AG08396 (cell line): Measurements from ENCODE around the gene SKAP2.
"Not testable (repeated sequence)": the region's sequence is repeated elsewhere in the genome, so short reads cannot be mapped to it uniquely, and the experiment has no call there.

Experiments used
- DNase-seq: peaks from one replicate; pipeline ENCODE4 v3.0.0; 2012; ENCODE audit warnings: low spot score, mixed read lengths

The SKAP2 gene

DNA sequence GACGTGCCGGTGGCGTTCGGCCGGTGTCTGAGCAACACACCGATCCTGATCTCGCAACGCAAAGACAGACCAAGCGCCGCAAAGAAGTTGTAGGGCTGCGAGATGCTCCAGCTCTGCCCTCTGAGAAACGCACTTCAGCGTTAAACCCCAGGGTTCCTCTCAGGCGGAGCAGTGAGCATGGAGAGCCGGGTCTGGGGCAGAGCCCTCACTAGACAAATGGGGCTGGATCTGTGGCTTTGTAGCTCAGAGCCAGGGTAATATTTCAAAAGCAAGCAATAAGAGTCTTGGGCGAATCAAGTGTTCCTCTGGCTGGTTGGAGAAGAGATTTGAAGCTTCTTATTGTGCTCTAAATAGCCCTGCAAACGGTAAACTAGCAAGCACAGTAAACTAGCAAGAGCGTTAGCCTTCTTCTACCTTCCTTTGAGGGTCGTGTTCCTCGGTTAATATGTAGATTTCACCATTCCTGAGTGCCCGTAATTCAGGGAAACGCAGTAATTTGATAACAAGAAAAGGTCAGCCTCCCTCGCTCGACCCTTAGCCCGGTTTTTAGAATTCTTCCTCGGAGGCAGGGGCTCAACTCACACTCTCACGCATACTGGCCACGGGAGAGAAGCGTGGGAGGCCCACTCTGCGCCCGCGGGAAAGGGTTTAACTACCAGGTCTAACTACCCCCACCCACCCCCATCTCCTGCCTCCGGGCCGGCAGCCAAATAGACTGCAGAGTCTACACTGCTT, 6.7 kb downstream of the SKAP2 start:
- DNase-seq: peak; percentile 12

DNA sequence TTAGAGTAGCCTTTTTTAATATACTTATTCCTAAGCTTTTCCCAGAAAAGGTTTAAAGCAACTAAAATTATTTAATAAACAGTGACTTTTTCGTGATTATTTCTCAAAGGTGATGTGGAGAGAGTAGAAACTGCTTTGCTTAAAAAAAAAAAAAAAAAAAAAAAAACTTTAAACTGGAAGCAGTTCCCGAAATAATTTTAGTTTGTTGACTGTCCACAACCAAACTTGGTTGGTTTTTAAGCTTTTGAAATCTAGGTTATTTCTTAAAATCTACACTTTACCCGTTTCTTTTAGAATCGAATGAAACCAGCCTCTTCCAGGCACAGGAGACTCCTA, 7.3 kb downstream of the SKAP2 start:
- no peak for DNase-seq

DNA sequence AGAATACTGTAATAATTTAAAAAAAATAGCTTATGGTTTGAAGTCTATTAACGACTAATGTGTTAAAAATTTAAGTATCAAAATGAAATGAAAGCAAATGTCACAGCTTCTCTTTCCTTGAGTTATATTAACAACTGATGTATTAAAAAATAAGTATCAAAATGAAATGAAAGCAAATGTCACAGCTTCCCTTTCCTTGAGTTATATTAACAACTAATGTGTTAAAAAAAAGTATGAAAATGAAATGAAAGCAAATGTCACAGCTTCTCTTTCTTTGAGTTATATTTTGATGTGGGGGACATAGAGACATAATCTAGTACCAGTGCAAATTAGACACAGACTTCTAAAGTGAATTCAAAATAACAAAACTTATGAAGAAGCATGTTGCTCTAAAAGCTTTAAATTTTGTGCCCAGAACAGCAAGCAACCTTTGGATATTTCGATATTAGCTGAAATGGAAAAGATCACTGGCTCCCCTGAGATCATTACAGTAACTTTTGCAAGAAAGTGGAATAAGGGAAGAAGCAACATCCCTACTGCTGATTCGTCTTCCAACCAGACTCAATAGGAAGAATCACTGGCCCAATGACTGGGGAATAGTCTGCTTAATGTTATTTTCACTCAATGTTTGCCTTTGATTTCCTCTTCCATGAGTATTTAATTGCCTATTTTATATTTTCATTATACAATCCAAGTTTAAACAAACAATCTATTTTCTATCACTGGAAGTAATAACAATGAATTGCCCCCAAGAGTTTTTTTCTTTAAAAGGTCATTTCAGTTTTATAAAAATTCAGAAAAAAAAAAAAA, 8.0 kb downstream of the SKAP2 start:
- no peak for DNase-seq

DNA sequence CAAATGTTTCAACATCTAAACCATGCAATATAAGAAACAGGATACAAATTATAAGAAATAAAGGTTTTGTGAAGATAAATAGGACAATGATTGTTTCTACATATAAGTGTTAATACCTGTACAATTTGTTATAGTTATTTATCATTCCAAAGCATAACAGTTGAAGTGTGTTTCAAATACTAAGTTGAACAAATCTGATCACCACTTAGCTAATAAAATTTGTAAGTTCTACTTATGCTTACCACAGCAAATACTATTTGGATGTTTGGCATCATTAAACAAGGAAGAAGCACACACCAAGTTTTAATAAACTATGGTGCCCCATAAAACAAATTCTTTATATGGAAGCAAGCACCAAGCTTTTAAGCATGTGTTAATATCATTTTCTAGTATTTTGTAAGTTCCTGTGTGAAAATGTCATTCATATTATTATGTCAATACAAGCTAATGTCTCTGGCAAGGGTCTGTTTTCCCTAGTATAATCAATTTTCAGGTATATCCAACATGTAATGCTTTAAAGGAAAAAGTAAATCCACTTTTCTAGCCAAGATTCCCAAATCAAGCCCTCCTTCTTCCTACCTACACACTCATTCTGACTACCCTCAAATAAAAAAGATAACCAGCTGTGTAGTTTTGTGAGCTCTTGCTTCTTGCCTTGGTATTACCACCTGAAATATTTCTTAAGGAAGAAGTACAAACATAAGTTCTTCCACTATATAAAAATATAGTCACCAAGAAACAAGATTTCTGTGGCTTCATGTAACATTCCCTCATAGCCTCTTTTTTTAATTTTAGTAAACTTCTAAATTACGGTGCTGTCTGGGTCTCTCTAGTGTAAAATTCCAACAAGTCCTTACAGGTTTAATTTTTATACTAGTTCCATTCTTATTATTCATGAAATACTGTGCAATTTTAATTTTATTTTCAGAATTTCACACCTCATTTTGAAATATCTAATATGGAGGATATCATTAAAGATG, 9.2 kb downstream of the SKAP2 start:
- no peak for DNase-seq

DNA sequence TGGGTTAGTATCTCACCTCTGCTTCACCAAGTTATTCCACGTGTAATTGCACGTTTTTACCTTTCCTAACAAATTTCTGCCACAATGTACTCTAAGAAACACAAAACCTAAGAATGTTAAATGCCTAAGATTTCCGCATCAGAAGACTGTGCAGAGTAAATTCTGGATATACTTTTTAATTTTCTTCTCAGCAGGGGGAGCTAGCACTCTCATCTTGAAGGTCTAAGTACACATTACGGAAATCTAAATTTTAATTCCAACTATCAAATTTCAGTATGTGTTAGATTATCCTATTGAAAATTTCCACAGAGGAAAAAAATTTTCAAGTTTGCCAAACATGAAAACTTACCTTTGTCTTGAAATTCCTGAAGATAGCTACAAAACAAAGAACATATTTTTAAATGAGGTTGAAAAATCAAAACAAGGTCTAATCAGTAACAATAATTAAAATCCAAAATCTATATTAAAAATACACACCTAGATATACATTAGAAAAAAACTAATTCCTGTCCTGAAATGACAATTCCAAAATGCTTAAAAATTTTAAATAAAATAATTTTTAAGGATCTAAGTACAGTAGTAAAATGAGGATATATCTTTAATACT, 10.5 kb downstream of the SKAP2 start:
- peak; percentile 7 for DNase-seq

DNA sequence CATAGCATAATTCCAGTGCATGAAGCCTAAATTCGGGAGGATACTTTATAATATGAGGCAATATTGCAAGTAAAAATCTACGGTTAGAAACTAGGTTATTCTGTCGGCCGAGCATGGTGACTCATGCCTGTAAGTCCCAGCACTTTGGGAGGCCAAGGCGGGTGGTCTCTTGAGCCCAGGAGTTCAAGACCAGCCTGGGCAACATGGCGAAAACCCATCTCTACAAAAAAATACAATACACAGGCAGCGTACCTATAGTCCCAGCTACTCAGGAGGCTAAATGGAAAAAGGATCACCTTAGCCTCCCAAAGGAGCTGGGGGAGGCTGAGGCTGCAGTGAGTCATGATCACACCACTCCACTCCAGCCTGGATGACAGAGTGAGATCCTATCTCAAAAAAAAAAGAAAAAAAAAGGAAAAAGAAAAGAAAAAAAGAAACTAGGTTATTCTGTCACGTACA, 14.2 kb downstream of the SKAP2 start:
- no peak for DNase-seq

DNA sequence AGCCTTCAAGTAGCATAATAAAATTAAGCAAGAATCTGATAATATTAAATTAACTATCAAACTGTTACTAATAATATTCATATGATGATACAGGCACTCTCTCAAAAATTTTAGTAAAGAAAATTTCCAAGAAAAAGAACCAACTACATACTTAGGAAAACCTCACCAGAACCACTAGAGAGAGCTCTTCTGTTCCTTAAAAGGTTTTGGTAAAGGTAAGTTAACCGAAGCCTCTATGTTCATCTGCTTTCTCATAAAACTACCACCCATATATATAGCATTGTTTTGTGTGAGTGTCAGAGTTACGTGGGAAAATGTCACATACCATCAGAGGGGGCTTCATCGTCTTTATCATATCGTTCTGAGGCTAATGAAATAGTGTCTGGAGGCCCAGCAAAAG, 20.7 kb downstream of the SKAP2 start:
- no peak for DNase-seq

DNA sequence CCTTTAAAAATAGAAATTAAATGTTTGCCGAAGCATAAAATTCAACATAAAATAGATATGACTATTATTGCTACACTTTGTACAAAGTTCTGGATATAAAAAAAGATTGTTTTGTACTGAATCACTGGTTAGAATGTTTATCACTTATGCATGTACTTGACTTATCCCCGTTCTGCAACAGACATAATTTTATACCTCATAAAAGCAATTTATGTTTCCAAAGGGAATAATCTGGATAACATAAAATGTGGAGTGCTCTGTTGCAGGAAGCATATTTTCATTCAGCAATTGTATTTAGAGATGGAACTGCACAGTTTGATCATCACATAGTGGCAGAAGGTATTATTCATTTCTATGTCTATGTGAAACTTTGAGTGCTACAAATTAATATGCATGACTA, 21.5 kb downstream of the SKAP2 start:
- no peak for DNase-seq

DNA sequence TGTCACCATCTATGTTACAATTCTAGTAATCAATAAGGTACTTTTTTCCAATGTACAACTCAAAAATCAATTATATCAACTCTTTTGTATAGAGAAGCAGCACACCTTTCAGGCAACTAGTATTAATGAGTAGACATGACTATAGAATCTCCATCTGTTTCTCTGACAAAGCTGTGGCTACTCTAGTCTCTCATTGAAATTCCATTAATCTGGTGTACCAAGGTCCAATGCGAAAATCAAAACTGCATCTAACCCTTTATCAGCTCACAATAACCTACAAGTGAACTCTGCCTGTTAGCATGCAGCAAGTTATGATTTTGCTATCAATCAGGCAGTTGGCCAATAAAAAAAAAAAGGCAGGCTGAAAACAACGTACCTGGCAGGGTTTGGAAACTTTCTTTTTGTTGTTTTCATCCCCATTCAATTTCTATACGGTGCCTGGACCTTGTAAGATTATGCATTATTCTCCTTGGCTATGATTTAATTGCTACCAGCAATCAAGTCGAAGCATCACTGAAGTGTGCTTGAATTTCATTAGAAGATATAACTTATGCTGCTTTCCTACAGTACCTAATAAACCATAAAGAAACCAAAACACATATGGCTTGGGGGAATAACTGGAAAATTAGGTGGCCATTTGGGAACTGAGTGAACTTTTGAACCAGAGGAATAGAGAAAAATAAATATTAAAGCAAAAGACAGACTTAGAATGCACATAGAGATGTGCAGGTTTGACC, 23.2 kb downstream of the SKAP2 start:
- no peak for DNase-seq

DNA sequence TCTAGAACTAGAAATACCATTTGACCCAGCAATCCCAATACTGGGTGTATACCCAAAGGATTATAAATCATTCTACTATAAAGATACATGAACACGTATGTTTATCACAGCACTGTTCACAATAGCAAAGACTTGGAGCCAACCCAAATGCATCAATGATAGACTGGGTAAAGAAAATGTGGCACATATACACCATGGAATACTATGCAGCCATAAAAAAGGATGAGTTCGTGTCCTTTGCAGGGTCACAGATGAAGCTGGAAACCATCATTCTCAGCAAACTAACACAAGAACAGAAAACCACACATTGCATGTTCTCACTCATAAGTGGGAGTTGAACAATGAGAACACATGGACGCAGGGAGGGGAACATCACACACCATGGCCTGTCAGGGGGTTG, 27.6 kb downstream of the SKAP2 start:
- not testable (repeated sequence) for DNase-seq

DNA sequence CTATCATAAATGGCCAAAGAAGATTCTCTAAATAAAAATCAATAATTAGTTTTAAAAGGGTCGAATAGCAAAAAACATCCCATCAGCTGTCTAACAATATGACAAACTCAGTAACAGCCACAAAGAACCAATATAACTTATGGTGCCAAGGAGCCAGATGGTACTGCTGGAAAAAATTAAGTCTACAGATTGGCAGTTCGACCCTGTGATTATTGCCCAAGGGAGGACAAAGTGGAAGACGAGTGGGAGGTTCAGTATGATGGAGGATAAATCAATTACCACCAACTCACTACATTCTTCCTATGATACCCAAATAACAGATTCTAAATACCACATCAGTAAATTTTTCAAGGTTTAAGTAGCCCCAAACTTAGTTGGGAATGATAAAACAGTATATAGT, 49.0 kb downstream of the SKAP2 start:
- DNase-seq: no peak

DNA sequence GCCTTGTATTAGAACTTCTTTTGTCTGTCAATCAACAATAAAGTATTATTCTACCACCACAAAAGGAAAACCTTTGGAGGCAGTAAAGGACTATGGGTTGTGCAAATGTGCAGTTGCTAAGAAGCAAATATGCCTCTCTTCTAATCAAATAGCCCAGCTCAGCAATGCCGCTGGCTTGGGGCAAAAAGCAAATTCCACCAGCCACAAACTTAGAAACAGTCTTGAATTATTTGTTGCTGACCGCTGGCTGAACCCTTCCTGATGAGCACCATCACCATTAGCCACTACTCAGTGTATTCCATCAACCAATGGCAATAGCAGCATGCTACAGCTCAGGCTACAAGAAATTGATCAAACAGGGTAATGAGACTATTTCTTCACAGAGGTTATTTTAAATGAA, 51.0 kb downstream of the SKAP2 start:
- peak; percentile 66 for DNase-seq

DNA sequence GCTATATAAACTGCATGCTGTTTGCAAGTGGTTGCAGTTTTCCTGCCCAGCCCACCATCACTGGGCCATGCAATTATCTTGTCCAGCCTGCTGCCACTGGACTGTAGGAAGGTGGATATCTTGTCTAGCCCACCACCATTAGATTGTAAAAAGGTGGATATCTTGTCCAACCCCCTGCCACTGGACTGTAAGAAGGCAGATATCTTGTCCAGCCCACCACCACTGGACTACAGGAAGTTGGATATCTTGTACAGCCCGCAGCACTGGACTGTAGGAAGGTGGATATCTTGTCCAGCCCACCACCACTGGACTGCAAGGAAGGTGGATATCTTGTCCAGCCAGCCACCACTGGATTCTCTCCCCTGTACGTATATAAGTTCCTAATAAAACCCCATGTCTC, 69.8 kb downstream of the SKAP2 start:
- no peak for DNase-seq

DNA sequence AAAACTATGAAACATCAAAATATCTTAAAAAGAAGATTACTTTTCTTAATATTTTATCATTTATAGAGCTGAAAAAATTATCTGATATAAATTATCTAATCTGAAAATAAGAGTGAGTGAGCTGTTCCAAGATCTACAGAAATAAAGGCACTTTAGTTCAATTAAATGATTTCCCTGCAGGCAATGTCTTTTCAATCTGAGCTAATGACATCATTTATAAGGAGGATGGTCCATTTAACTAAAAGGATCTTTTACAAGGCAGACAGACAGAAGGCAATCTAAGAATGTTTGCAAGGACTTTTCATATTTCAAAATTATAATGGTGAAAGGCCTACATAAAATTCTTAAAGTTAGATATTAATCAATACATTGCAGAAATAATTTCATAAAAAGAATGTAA, 71.8 kb downstream of the SKAP2 start:
- no peak for DNase-seq

DNA sequence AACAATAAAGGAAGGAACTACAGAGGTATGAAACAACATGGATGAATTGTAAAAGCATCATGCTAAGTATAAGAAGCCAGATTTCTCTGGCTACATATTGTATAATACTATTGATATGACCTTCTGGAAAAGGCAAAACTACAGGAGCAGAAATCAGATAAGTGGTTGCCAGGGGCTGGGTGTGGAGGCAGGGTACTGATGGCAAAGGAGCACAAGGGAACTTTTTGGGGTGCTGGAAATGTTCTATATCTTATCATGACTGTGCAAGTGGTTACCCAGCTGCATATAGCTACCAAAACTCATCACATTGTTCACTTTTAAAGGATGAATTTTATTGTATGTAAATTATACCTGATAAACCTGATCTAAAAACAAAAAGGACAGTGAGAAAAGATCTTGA, 72.4 kb downstream of the SKAP2 start:
- DNase-seq: no peak

DNA sequence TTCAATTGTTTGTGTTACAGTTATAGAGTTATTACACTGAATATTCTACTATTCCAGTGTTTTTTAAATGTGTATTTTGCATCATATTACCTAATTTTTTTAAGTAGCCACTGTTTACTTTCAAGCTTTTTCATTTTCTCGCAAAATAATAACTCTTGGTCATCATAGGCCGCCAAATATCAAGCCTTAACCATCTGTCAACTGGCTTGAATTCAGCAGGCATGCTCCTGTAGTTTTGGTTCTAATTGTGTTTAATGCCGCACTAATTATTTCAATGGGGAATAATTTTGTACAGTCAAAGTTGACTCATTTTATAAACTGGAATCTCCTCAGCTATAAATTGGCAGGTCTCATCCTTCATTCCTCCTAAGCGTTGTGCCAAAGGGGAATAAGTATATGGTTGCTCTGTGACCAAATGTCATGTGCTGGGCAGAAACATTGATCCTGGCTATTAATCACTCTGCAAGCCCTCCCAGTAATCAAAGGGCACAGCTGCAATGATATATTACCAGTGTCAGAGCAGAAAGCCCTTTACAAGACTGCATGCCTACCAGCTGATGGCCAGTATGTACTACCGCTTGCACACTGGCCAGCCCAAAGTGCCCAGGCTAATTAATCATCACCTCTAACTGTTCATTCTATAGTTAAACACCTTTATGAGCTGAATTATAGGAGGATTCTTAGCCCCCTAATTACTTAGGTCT, 74.8 kb downstream of the SKAP2 start:
- no peak for DNase-seq

DNA sequence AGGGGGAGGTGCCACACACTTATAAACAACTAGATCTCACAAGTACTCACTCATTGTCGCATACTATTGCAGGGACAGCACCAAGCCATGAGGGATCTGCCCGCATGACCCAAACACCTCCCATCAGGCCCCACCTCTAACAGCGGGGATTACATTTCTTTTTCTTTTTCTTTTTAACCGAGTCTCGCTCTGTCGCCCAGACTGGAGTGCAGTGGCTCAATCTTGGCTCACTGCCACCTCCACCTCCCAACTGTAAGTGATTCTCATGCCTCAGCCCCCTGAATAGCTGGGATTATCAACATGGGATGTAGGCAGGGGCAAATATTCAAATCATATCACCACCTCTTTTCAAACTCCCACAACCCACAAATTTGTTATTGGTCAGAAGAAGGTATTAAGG, 76.7 kb downstream of the SKAP2 start:
- DNase-seq: no peak

DNA sequence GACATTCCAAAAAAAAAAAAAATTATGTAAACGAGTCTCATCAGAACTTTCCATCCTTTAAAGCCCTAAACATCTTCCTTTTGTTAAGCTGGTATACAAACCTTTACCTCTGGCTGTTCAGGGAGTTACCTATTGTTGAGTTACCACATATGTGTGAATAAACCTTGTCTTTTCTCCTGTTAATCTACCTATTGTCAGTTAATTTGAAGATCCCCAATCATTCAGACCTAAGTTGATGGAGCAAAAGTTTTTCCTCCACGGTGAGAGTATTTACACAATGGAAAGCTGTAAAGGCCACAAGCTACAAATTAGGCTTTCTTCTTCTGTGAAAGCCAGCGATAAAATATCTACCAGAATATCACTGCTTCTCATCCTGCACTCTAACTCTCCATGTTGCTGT, 80.3 kb downstream of the SKAP2 start:
- no peak for DNase-seq

DNA sequence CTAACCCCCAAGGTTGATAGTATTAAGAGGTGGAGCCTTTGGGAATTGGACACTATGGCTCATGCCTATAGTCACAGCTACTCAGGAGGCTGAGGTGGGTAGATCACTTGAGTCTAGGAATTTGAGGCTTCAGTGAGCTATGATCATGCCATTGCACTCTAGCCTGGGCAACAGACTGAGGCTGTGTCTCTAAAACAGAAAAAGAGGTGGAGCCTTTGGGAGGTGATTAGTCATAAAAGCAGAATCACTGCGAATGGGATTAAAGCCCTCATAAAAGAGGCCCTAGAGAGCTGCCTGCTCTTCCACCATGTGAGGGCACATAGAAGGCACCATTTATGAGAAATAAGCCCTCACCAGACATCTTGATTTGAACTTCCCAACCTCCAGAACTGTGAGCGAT, 81.9 kb downstream of the SKAP2 start:
- no peak for DNase-seq

DNA sequence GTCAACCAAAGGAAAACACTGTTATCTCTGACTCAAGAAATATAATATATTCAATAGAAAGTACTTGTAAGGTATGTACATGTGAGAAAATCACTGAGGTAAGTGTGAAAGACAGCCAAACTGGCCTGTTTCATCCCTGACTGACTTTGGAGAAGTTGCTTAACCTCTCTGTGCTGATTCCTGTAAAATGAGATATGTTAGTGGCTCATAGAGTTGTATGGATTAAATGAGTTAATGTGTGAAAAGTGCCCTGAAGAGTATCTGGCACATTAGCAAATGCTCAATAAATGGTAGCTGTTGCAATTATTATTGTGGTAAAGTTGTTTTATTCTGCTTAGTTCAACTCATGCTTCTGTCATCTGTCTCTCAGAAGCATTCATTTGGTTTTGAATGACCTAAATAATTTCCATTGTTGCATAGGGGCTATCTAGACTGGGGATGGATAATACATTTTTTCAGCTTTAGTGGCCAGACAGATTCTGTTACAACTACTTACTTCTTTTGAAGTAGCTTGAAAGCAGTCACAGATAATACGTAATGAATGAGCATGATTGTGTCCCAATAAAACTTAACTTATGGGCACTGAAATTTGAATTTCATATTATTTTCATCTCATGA, 84.3 kb downstream of the SKAP2 start:
- DNase-seq: no peak
